Skeletal muscle satellite cell (primary cell): Measurements from ENCODE around the gene SLC30A9. TPM values are rescaled to one million over a fixed set of nuclear protein-coding genes. Genes with fewer than 3 reads are reported as not detected.

Experiments used
- H3K27me3 ChIP-seq: 2 replicates; pipeline ENCODE4 v1.7.0; 2013; ENCODE audit warnings: low read length; ENCODE audit not compliant: control insufficient read depth, insufficient read depth
- H3K36me3 ChIP-seq: 2 replicates; pipeline ENCODE4 v1.7.0; 2013; ENCODE audit warnings: mild to moderate bottlenecking, control low read depth, low read length; ENCODE audit not compliant: insufficient read depth
- H3K4me1 ChIP-seq: 2 replicates; pipeline ENCODE4 v1.7.0; 2013; ENCODE audit warnings: low read length; ENCODE audit not compliant: control insufficient read depth, insufficient read depth
- H3K4me2 ChIP-seq: 2 replicates; pipeline ENCODE4 v1.7.0; 2013; ENCODE audit warnings: mild to moderate bottlenecking, low read length
- H3K4me3 ChIP-seq: 2 replicates; pipeline ENCODE4 v1.7.0; 2013; ENCODE audit warnings: low read length
- H3K9ac ChIP-seq: 2 replicates; pipeline ENCODE4 v1.7.0; 2013; ENCODE audit warnings: mild to moderate bottlenecking, low read depth, low read length, moderate library complexity
- H3K9me3 ChIP-seq: replicated peaks from 2 replicates; pipeline ENCODE4 v1.7.0; 2013; ENCODE audit warnings: mild to moderate bottlenecking, control low read depth, low read length
- total RNA-seq: library from RNA; depleted of rRNA; stranded (reverse); fragments of >200 nt; gene quantifications from 2 replicates; pipeline ENCODE4 v1.2.3, GENCODE V29; 2012; rRNA removed

SLC30A9 gene
- total RNA-seq: 67.7 and 73.0 TPM in 2 replicates

- Histone ChIP-seq H3K4me1 (peaks cover 18% of the 10 kb centered on the region), H3K27me3 (no peaks in the 10 kb centered on the region), H3K4me3 (peak within 1 kb of the TSS; percentile 83), H3K9me3 (no peaks in the 10 kb centered on the region), H3K9ac (peak within 1 kb of the TSS; percentile 95), H3K36me3 (no peaks in the 10 kb centered on the region), H3K4me2 (peak within 1 kb of the TSS; percentile 86)
Measured at GRCh38 chr4:41990365-41991111, at the start of gene SLC30A9. Gene SLC30A9 (plus strand): TSS chr4:41990530. CDS start chr4:41990652, 122 bp downstream.

GRCh38 chr4:41940834-41941233, 49.5 kb upstream of the SLC30A9 start:
- no peaks in the 10 kb centered on the region for H3K9me3 ChIP-seq

GRCh38 chr4:41943506-41943905, 46.8 kb upstream of the SLC30A9 start:
- Histone ChIP-seq H3K9ac (no peak overlapping the region), H3K27me3 (no peaks in the 10 kb centered on the region), H3K4me3 (no peak overlapping the region), H3K4me1 (no peaks in the 10 kb centered on the region), H3K9me3 (no peaks in the 10 kb centered on the region), H3K4me2 (no peak overlapping the region), H3K36me3 (peaks cover 40% of the 10 kb centered on the region)

More at GRCh38 chr4:41940834-41941233, 49.5 kb upstream of the SLC30A9 start:
- Histone ChIP-seq H3K27me3 (no peaks in the 10 kb centered on the region), H3K36me3 (peaks cover 32% of the 10 kb centered on the region), H3K4me1 (peaks cover 8% of the 10 kb centered on the region), H3K4me2 (no peak overlapping the region), H3K9ac (no peak overlapping the region), H3K4me3 (no peak overlapping the region)

GRCh38 chr4:41944089-41944488, 46.2 kb upstream of the SLC30A9 start:
- no peak overlapping the region for H3K9ac ChIP-seq
- no peak overlapping the region for H3K4me3 ChIP-seq
- no peaks in the 10 kb centered on the region for H3K27me3 ChIP-seq
- no peak overlapping the region for H3K4me2 ChIP-seq
- peaks cover 39% of the 10 kb centered on the region for H3K36me3 ChIP-seq
- no peaks in the 10 kb centered on the region for H3K9me3 ChIP-seq
- no peaks in the 10 kb centered on the region for H3K4me1 ChIP-seq

- no peaks in the 10 kb centered on the region for H3K27me3 ChIP-seq
- H3K9ac ChIP-seq: no peak overlapping the region
- no peaks in the 10 kb centered on the region for H3K9me3 ChIP-seq
- H3K4me1 ChIP-seq: no peaks in the 10 kb centered on the region
- peaks cover 44% of the 10 kb centered on the region for H3K36me3 ChIP-seq
- H3K4me3 ChIP-seq: no peak overlapping the region
- H3K4me2 ChIP-seq: no peak overlapping the region
Measured at GRCh38 chr4:41949531-41949930, 40.8 kb upstream of the SLC30A9 start.

- H3K27me3 ChIP-seq: no peaks in the 10 kb centered on the region
- H3K9ac ChIP-seq: no peak overlapping the region
- H3K4me3 ChIP-seq: no peak overlapping the region
- H3K4me1 ChIP-seq: no peaks in the 10 kb centered on the region
- H3K9me3 ChIP-seq: no peaks in the 10 kb centered on the region
- H3K36me3 ChIP-seq: peaks cover 14% of the 10 kb centered on the region
- no peak overlapping the region for H3K4me2 ChIP-seq
Measured at GRCh38 chr4:41957634-41958033, 32.7 kb upstream of the SLC30A9 start.

- Histone ChIP-seq H3K36me3 (no peaks in the 10 kb centered on the region), H3K4me3 (no peak overlapping the region), H3K9me3 (no peaks in the 10 kb centered on the region), H3K27me3 (no peaks in the 10 kb centered on the region), H3K4me2 (no peak overlapping the region), H3K4me1 (no peaks in the 10 kb centered on the region), H3K9ac (no peak overlapping the region)
Measured at GRCh38 chr4:41963105-41963504, 27.2 kb upstream of the SLC30A9 start.

GRCh38 chr4:41964401-41964800, 25.9 kb upstream of the SLC30A9 start:
- H3K27me3 ChIP-seq: no peaks in the 10 kb centered on the region
- H3K4me2 ChIP-seq: no peak overlapping the region
- H3K9ac ChIP-seq: no peak overlapping the region

GRCh38 chr4:41967392-41967791, 22.9 kb upstream of the SLC30A9 start:
- no peak overlapping the region for H3K9ac ChIP-seq
- H3K4me3 ChIP-seq: no peak overlapping the region
- H3K4me1 ChIP-seq: no peaks in the 10 kb centered on the region
- no peaks in the 10 kb centered on the region for H3K9me3 ChIP-seq
- no peaks in the 10 kb centered on the region for H3K27me3 ChIP-seq
- H3K4me2 ChIP-seq: no peak overlapping the region
- no peaks in the 10 kb centered on the region for H3K36me3 ChIP-seq

More at GRCh38 chr4:41964401-41964800, 25.9 kb upstream of the SLC30A9 start:
- Histone ChIP-seq H3K4me3 (no peak overlapping the region), H3K9me3 (no peaks in the 10 kb centered on the region), H3K4me1 (no peaks in the 10 kb centered on the region), H3K36me3 (no peaks in the 10 kb centered on the region)

GRCh38 chr4:41969671-41970070, 20.7 kb upstream of the SLC30A9 start:
- Histone ChIP-seq H3K9ac (no peak overlapping the region), H3K4me1 (no peaks in the 10 kb centered on the region), H3K9me3 (no peaks in the 10 kb centered on the region), H3K27me3 (no peaks in the 10 kb centered on the region), H3K4me3 (no peak overlapping the region), H3K36me3 (no peaks in the 10 kb centered on the region), H3K4me2 (no peak overlapping the region)

- Histone ChIP-seq H3K4me3 (no peak overlapping the region), H3K36me3 (no peaks in the 10 kb centered on the region), H3K4me2 (no peak overlapping the region), H3K27me3 (no peaks in the 10 kb centered on the region), H3K4me1 (peaks cover 7% of the 10 kb centered on the region), H3K9ac (no peak overlapping the region), H3K9me3 (no peaks in the 10 kb centered on the region)
Measured at GRCh38 chr4:41975341-41975740, 15.0 kb upstream of the SLC30A9 start.
